Activated CD8-positive, alpha-beta memory T cell treated with anti-CD3 and anti-CD28 coated beads, Interleukin-2, amount 50 U/mL, for 1 hour (primary cell): ENCODE data around the gene WNT8B.

Experiments
- DNase-seq: peaks from one replicate; pipeline ENCODE4 v3.0.0-alpha.2; 2020; ENCODE audit errors: extremely low read depth

WNT8B gene, protein sequence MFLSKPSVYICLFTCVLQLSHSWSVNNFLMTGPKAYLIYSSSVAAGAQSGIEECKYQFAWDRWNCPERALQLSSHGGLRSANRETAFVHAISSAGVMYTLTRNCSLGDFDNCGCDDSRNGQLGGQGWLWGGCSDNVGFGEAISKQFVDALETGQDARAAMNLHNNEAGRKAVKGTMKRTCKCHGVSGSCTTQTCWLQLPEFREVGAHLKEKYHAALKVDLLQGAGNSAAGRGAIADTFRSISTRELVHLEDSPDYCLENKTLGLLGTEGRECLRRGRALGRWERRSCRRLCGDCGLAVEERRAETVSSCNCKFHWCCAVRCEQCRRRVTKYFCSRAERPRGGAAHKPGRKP

DNA sequence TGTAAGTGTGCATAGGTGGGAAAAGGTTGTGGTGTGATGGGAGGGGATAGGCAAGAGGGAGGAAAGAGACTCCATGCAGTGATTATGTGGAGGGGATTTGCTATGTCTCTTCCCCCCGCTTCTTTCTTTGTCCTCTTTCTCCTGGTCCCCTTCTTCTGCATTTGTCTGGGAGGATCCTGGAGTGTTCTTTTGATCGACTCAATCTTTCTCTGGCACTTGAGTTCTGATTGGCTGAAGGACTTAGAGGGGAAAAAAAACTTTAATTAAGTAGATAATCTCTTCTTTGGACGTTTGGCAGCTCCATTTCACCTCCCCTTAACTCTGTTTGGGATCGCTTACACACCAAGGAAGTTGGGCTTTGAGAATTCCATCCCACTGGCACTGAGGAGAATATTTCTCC is at the start of gene WNT8B:
Gene WNT8B, plus strand, starts transcription at position 301 of the 400 bp plus-strand sequence. CDS start 160 bp downstream, outside the sequence.
- DNase-seq: no peak

- no peak for DNase-seq
Observed at GRCh38 chr10:100413173-100413572, 49.6 kb upstream of the WNT8B start.

GRCh38 chr10:100419911-100420449 is 42.8 kb upstream of the WNT8B start:
- DNase-seq: no peak

- DNase-seq: no peak
Observed at GRCh38 chr10:100427374-100427773, 35.4 kb upstream of the WNT8B start.

GRCh38 chr10:100433253-100434240 is 29.3 kb upstream of the WNT8B start:
- peak; percentile 87 for DNase-seq

- no peak for DNase-seq
Observed at GRCh38 chr10:100436255-100436654, 26.6 kb upstream of the WNT8B start.

- no peak for DNase-seq
Observed at GRCh38 chr10:100438674-100439315, 24.0 kb upstream of the WNT8B start.

GRCh38 chr10:100442548-100442947 is 20.3 kb upstream of the WNT8B start:
- DNase-seq: no peak

DNA sequence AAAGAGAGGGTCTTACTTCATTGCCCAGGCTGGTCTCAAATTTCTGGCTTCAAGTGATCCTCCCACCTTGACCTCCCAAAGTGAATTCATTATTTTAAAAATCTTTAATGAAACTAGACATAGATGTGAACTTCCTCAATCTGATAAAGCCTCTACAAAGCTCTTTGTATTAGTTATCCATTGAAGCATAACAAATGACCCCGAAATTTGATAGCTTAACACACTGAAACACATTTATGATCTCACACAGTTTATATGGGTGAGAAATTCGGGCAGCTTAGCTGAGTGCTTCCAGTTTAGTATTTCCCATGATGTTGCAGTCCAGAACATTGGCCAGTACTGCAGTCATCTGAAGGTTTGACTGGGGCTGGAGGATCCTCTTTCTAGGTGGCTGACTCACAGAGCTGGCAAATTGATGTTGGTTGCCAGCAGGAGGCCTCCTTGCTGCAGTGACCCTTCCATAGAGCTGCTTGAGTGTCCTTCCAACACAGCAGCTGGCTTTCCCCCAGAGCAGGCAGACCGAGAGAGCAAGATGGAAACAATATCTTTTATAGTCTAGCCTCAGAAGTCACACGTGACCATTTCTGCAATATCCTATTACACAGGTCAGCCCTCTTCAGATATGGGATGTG is 16.6 kb upstream of the WNT8B start:
- DNase-seq: no peak

DNA sequence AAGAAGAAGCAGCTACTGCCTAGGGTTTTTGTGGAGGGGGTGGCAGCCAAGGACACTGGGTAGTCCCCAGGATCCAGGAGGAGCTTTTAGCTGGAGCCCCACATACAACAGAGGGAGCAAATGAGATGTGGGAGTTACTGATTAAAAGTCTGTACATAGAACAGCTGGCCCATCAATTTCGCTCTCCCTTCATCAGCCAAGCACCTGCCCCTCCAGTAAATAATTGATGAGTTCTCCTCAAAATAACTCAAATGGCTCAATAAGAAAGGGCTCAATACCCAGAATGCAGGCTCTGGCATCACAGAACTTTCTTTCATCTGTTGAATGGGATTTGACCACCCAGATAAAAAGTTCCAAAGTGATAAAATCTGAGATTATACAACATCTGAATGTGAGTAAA is 15.1 kb upstream of the WNT8B start:
- DNase-seq: no peak

DNA sequence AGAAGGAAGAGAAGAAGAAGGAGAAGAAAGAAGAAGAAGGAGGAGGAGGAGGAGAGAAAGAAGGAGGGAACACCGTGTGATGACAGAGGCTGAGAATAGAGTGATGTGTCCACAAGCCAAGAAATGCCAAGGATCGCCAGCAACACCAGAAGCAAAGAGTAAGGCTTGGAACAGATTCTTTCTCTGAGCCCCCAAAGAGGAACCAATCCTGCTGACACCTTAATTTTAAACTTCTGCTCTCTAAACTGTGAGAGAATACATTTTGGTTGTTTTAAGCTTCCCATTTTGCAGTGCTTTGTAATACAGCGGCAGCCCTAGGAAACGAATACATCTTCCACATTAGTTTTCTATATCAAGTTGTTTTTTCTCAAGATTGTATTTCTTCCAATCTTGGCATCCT is 13.9 kb upstream of the WNT8B start:
- DNase-seq: no peak

DNA sequence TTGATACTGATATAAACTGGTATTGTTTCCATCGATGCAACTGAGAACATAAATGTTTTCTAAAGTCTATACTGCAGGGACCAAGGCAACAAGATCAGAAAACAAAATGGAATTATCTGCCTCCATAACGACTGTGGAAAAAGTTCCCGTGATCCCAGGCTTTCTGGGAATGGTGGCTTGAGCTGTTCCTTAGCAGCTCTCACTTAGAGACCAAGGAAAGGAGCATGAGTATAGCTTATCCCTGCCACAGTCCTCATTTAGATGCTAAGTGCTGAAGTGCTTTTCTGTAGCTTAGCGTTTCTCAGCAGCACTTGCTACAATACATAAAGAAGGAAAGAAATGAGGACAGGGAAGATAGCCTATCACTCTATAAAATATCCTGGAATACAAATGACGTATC is 5.5 kb downstream of the WNT8B start:
- DNase-seq: no peak

DNA sequence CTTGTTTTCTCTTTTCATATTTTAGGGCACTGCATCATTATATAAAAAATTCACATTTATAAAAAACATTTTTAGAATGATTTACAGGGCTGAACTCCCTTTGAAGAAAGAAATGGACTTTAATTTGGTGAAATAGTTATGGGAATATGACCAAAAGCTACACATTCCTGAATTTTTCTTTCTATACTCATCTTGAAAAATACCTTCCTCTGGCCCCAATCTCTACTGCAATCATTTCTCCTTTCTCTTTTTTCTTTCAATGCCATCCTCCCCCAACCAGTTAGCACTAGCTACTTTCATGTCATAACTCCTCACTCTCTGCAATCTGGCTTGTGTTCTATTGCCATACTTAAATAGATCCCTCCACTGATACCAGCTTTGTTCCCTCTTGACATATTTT is 6.2 kb downstream of the WNT8B start:
- no peak for DNase-seq

DNA sequence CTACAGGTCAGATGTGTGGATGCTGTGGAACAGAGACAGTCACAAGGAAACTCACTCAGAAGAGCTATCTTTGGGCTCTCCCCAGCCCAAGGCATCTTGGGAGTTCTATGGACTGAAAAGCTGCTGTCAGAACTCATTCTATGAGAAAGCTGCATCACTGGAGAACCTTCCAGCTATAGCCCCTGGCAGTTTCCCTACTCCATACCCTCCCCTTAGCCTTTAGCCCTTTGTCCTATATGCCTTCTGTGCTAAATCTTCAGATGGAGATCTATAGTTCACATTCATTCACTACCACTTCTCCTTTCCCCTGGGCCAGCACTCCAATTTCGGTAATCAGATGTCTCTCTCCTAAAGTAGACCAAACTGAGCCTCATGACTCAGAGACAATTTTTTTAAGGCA is 6.9 kb downstream of the WNT8B start:
- DNase-seq: no peak

DNA sequence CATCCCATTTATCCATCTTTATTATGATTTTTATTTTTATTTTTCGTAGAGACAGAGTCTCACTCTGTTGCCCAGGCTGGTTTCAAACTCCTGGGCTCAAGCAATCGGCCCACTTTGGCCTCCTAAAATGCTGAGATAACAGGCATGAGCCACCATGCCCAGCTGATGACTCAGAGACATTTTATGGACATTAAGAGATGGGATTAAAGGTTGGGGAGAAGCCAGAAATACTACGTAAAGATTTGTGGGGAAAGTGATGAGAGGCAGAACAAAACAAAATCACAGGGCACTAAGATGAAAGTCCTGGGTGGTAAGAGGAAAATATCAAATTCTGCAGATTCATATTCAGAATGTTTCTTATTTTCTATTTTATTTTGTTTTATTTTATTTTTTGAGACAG is 7.6 kb downstream of the WNT8B start:
- DNase-seq: no peak

GRCh38 chr10:100477970-100478369 is 15.2 kb downstream of the WNT8B start:
- DNase-seq: no peak

- DNase-seq: no peak
Observed at GRCh38 chr10:100479037-100479436, 16.2 kb downstream of the WNT8B start.

GRCh38 chr10:100480002-100480401 is 17.2 kb downstream of the WNT8B start:
- no peak for DNase-seq

DNA sequence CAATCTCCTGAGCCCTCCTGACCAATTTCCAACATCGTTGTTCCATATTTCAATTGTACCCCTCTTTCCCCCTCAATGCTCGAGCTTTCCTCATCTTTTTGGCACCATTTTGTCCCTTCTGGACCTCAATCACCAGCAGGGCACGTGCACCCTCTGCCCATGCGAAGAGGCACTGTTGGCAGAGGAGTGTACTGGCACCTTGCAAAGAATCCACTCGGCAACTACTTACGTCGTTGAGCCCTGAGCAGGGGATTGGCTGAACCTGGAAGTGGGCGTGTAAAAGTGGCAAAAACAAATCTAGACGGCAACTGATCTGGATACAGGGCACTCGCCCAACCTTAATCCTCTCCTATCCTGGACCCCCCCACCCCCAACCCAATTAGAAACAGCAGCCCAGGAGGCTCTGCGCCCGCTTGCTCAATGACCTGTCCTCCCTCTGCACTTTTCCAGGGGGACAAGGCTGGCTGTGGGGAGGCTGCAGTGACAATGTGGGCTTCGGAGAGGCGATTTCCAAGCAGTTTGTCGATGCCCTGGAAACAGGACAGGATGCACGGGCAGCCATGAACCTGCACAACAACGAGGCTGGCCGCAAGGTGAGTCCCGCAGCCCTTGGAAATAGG is 18.8 kb downstream of the WNT8B start:
- DNase-seq: peak; percentile 68

GRCh38 chr10:100482181-100482833 is 19.5 kb downstream of the WNT8B start:
- peak; percentile 19 for DNase-seq

DNA sequence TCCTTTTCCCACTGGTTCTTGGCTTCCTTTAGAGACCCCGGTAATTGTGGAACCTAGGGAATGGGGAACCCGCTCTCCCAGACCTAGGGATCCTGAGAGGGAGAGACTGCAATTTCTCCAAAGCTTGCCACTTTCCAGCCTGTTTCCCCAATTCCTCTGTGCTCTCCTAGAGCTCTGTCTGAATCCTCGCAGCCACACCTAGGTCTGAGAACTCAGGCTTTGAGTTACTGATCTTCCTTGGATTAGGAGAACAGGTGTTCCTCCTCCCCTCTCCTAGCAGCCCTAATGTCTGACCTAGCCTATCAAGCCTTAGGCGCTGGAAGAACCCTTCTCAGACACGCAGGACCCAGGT is 20.0 kb downstream of the WNT8B start:
- no peak for DNase-seq
